Retinal pigment epithelial cell (primary cell): ENCODE measurements around the gene AMBP.
"Not testable (repeated sequence)": the region's sequence is repeated elsewhere in the genome, so short reads cannot be mapped to it uniquely, and the experiment has no call there.

Experiments used
- DNase-seq: peaks from one replicate; pipeline ENCODE4 v3.0.0-alpha.2; 2010; ENCODE audit warnings: low read depth
- H3K4me3 ChIP-seq: 2 replicates; pipeline ENCODE4 v1.5.1; 2011; ENCODE audit warnings: mild to moderate bottlenecking, low read length, control low read depth, moderate library complexity
- CTCF ChIP-seq: conservative IDR thresholded peaks from 2 replicates; pipeline ENCODE4 v1.5.1; 2011; ENCODE audit warnings: low read depth, low read length, control low read depth, inconsistent platforms

The AMBP gene

GRCh38 chr9:114088571-114089170 lies 10.6 kb upstream of the AMBP start:
- TF ChIP-seq CTCF: no peak
- H3K4me3 ChIP-seq: no peak overlapping the region
- no peak for DNase-seq

GRCh38 chr9:114087721-114088120 lies 9.6 kb upstream of the AMBP start:
- TF ChIP-seq CTCF: no peak
- no peak for DNase-seq
- no peak overlapping the region for H3K4me3 ChIP-seq

- H3K4me3 ChIP-seq: no peak overlapping the region
- TF ChIP-seq CTCF: no peak
- no peak for DNase-seq
Measured at GRCh38 chr9:114086607-114087006, 8.5 kb upstream of the AMBP start.

GRCh38 chr9:114086009-114086408 lies 7.9 kb upstream of the AMBP start:
- DNase-seq: no peak
- no peak for TF ChIP-seq CTCF
- H3K4me3 ChIP-seq: no peak overlapping the region

- DNase-seq: no peak
- TF ChIP-seq CTCF: no peak
- no peak overlapping the region for H3K4me3 ChIP-seq
Measured at GRCh38 chr9:114085387-114085789, 7.3 kb upstream of the AMBP start.

- no peak for DNase-seq
- TF ChIP-seq CTCF: no peak
- H3K4me3 ChIP-seq: no peak overlapping the region
Measured at GRCh38 chr9:114084282-114085073, 6.4 kb upstream of the AMBP start.

- DNase-seq: no peak
- no peak for TF ChIP-seq CTCF
- H3K4me3 ChIP-seq: no peak overlapping the region
Measured at GRCh38 chr9:114083666-114084065, 5.6 kb upstream of the AMBP start.

GRCh38 chr9:114082763-114083412 lies 4.8 kb upstream of the AMBP start:
- H3K4me3 ChIP-seq: not testable (repeated sequence)

More at GRCh38 chr9:114082763-114083412, 4.8 kb upstream of the AMBP start:
- not testable (repeated sequence) for DNase-seq
